Loucy (cell line): ENCODE data around the gene BICD2.

Experiments used
- EZH2phosphoT487 ChIP-seq: fragments of 200-600 bp; IDR thresholded peaks from 2 replicates; pipeline ENCODE4 v1.6.1; 2018; ENCODE audit warnings: antibody characterized with exemption, mild to moderate bottlenecking, moderate library complexity, borderline replicate concordance
- TF ChIP-seq, protein P1 (sequence below): fragments of 200-600 bp; sonication (generic); conservative IDR thresholded peaks from 2 replicates; pipeline ENCODE4 v1.5.1; 2014; ENCODE audit warnings: mild to moderate bottlenecking, antibody characterized with exemption, low read length

DNA sequence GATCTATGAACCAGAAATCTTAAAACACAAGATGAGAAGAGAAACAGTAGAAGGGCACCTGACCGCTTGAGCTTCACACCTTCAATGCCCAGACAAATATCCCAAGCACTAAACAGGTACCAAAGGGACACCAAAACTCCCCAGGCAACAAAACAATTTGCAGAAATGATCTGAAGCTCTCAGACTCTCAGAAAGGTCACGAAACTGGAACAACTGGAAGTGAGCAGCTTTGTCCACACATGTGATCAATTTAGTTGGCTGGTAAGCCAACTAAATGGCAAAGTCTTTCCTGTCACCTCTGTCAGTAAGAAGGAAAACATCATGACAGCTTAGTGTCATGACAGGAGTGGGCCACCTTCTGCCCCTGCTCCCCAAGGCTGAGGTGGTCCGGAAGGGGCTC, 98.8 kb downstream of the BICD2 start:
- TF ChIP-seq, protein P1, sequence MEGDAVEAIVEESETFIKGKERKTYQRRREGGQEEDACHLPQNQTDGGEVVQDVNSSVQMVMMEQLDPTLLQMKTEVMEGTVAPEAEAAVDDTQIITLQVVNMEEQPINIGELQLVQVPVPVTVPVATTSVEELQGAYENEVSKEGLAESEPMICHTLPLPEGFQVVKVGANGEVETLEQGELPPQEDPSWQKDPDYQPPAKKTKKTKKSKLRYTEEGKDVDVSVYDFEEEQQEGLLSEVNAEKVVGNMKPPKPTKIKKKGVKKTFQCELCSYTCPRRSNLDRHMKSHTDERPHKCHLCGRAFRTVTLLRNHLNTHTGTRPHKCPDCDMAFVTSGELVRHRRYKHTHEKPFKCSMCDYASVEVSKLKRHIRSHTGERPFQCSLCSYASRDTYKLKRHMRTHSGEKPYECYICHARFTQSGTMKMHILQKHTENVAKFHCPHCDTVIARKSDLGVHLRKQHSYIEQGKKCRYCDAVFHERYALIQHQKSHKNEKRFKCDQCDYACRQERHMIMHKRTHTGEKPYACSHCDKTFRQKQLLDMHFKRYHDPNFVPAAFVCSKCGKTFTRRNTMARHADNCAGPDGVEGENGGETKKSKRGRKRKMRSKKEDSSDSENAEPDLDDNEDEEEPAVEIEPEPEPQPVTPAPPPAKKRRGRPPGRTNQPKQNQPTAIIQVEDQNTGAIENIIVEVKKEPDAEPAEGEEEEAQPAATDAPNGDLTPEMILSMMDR, result no peak
- no peak for TF ChIP-seq EZH2phosphoT487
